Right lobe of liver (tissue), 6 donors: ENCODE results near the gene POLR2E. TPM values are rescaled to one million over a fixed set of nuclear protein-coding genes. Genes with fewer than 3 reads are reported as not detected.

Experiments used
- ATAC-seq, 4 donors: fragments of 200-7000 bp; cut with Tn5 transposase; one replicate each; pipeline ENCODE4 v1.9.1; 2020; ENCODE audit warnings: mild to moderate bottlenecking in 4 of 4, moderate library complexity in 4 of 4
- DNase-seq, 3 donors: peaks; one replicate each; pipeline ENCODE4 v3.0.0-alpha.2; 2020
- H3K27ac ChIP-seq, 3 donors: fragments of 200-600 bp; one replicate each; pipeline ENCODE4 v1.8.0; 2022
- H3K27me3 ChIP-seq, 2 donors: fragments of 200-600 bp; one replicate each; pipeline ENCODE4 v1.8.0; 2022
- H3K36me3 ChIP-seq, 4 donors: fragments of 200-600 bp; sonication (generic) in 1 of 4; one replicate each; pipeline versions ENCODE4 v1.5.1 to v1.8.0; 2017 to 2022; ENCODE audit warnings: control low read depth in 1 of 4
- H3K4me1 ChIP-seq, 4 donors: fragments of 200-600 bp; sonication (generic) in 1 of 4; one replicate each; pipeline versions ENCODE4 v1.5.1 to v1.8.0; 2017 to 2022; ENCODE audit warnings: control low read depth in 1 of 4
- H3K4me3 ChIP-seq, 3 donors: fragments of 200-600 bp; one replicate each; pipeline ENCODE4 v1.8.0; 2022
- H3K9me3 ChIP-seq, 4 donors: fragments of 200-600 bp; sonication (generic) in 1 of 4; one replicate each; pipeline versions ENCODE4 v1.5.1 to v1.8.0; 2017 to 2022; ENCODE audit warnings: control low read depth in 1 of 4
- CTCF ChIP-seq, 4 donors: fragments of 200-600 bp in 3 of 4; fragments of 450-650 bp in 1 of 4; IDR thresholded peaks; one replicate each; pipeline versions ENCODE4 v1.5.1 to v1.8.0; 2016 to 2022; ENCODE audit warnings: antibody characterized with exemption in 4 of 4, mild to moderate bottlenecking in 2 of 4
- POLR2A ChIP-seq: fragments of 450-650 bp; IDR thresholded peaks from one replicate; pipeline ENCODE4 v1.6.1; 2017; ENCODE audit warnings: antibody characterized with exemption, mild to moderate bottlenecking
- WGBS: methylation state at CpG from one replicate; pipeline ENCODE4 v1.1.6; 2018; ENCODE audit warnings: low coverage, low lambda C conversion rate; ENCODE audit not compliant: insufficient coverage; ENCODE audit errors: missing lambda C conversion rate; 5-methylcytosine and 5-hydroxymethylcytosine counted together
- intact Hi-C, 2 donors: fragments of 100-400 bp; cut with DNase I; formaldehyde crosslinking; loops; one replicate each; pipeline versions ENCODE4 v1.11.2 to v1.14.1; 2022
- total RNA-seq, 6 experiments: library from RNA; depleted of rRNA in 2 of 6; stranded (reverse); fragments of >200 nt in 2 of 6; fragmentation: NEBNext Ultra II Directional in 3 of 6; extraction: Animal tissue kit (Norgen Biotek cat#: 25700) in 3 of 6; gene quantifications; one replicate each; pipeline versions ENCODE4 v1.1.0 to v1.2.4, GENCODE V29; 2016 to 2023
- donor health status: DM: no; HTN: yes; CAD: no.
- donor health status: DM: no; HTN: no; CAD: no.
- donor health status: DM: no; HTN: no; CAD: no.
- donor health status: DM: no; HTN: yes; CAD: no.
- donor health status: DM: no; HTN: yes; CAD: no.

POLR2E gene
- total RNA-seq, 6 experiments from 2014 or later: 112 to 256 (median 131) TPM

- Histone ChIP-seq H3K27me3 (peaks cover 0 to 14% of the 10 kb centered on the region in 2 donors), H3K27ac (no peak overlapping the region)
- no peak for ATAC-seq
Measured at GRCh38 chr19:1065606-1066109, 29.5 kb downstream of the POLR2E start.

GRCh38 chr19:1064661-1065605 is 30.2 kb downstream of the POLR2E start:
- Histone ChIP-seq H3K4me3 (no peak overlapping the region), H3K27ac (no peak overlapping the region), H3K36me3 (no peaks in the 10 kb centered on the region), H3K4me1 (peaks cover 0 to 6% (median 0%) of the 10 kb centered on the region in 4 donors), H3K9me3 (no peaks in the 10 kb centered on the region), H3K27me3 (peaks cover 0 to 6% of the 10 kb centered on the region in 2 donors)
- ATAC-seq: peak; percentile 73 to 77 (median 76)
- no peak for TF ChIP-seq POLR2A
- TF ChIP-seq CTCF (IDR thresholded peaks at IDR 0.05): peak; percentile 74 to 83 (median 76)
- peak in 2 of 3 donors; percentile 78 to 79 for DNase-seq
- intact Hi-C loops: no loop called here
- WGBS: 19% methylated on average over 14 of the region's 60 CpGs

More at GRCh38 chr19:1065606-1066109, 29.5 kb downstream of the POLR2E start:
- Histone ChIP-seq H3K4me1 (peaks cover 0 to 6% (median 0%) of the 10 kb centered on the region in 4 donors), H3K9me3 (no peaks in the 10 kb centered on the region), H3K36me3 (no peaks in the 10 kb centered on the region), H3K4me3 (no peak overlapping the region)
- intact Hi-C loops: no loop called here
- no peak for TF ChIP-seq CTCF (IDR thresholded peaks at IDR 0.05)
- no peak for TF ChIP-seq POLR2A
- peak in 1 of 3 donors; percentile 53 for DNase-seq
- 52% methylated on average over 4 of the region's 17 CpGs for WGBS

- Histone ChIP-seq H3K36me3 (no peaks in the 10 kb centered on the region), H3K9me3 (no peaks in the 10 kb centered on the region), H3K27ac (no peak overlapping the region), H3K4me1 (peaks cover 0 to 6% (median 0%) of the 10 kb centered on the region in 4 donors), H3K4me3 (no peak overlapping the region), H3K27me3 (no peaks in the 10 kb centered on the region)
- DNase-seq (peak in 2 of 3 donors; percentile 23 to 53), ATAC-seq (no peak)
- no peak for TF ChIP-seq CTCF (IDR thresholded peaks at IDR 0.05)
- TF ChIP-seq POLR2A: no peak
- 79% methylated on average over 25 of the region's 37 CpGs for WGBS
- intact Hi-C loops: no loop called here
Measured at GRCh38 chr19:1063909-1064660, 31.1 kb downstream of the POLR2E start.

- Histone ChIP-seq H3K9me3 (peaks cover 0 to under 1% (median 0%) of the 10 kb centered on the region in 4 donors), H3K4me1 (peaks cover 0 to 6% (median 0%) of the 10 kb centered on the region in 4 donors), H3K4me3 (no peak overlapping the region), H3K27me3 (no peaks in the 10 kb centered on the region), H3K36me3 (no peaks in the 10 kb centered on the region), H3K27ac (no peak overlapping the region)
- no peak for ATAC-seq
- 93% methylated on average over 19 of the region's 37 CpGs for WGBS
- peak in 1 of 3 donors; percentile 58 for DNase-seq
- TF ChIP-seq CTCF (IDR thresholded peaks at IDR 0.05) (no peak), POLR2A (no peak)
- intact Hi-C loops: no loop called here
Measured at GRCh38 chr19:1063030-1063908, 31.9 kb downstream of the POLR2E start.
